Spinal cord (tissue), 10 donors: Measurements from ENCODE around the gene SARNP. TPM values are rescaled to one million over a fixed set of nuclear protein-coding genes. Genes with fewer than 3 reads are reported as not detected.

Experiments used
- DNase-seq, 6 donors: peaks; one replicate each; pipeline versions ENCODE4 v3.0.0 to v3.0.0-alpha.2; 2013 to 2015; ENCODE audit warnings: low spot score in 6 of 6, low read depth in 4 of 6
- H3K27ac ChIP-seq: one replicate; pipeline ENCODE4 v1.5.1; 2013; ENCODE audit warnings: low read depth, low read length, control low read depth
- H3K27me3 ChIP-seq: one replicate; pipeline ENCODE4 v1.6.1; 2013; ENCODE audit warnings: low read length; ENCODE audit not compliant: control insufficient read depth, insufficient read depth
- H3K36me3 ChIP-seq: one replicate; pipeline ENCODE4 v1.6.1; 2013; ENCODE audit warnings: low read length; ENCODE audit not compliant: control insufficient read depth, insufficient read depth
- H3K4me1 ChIP-seq: one replicate; pipeline ENCODE4 v1.6.1; 2013; ENCODE audit warnings: low read length; ENCODE audit not compliant: control insufficient read depth, insufficient read depth
- H3K4me3 ChIP-seq: one replicate; pipeline ENCODE4 v1.5.1; 2013; ENCODE audit warnings: low read depth, low read length, control low read depth
- H3K9me3 ChIP-seq: one replicate; pipeline ENCODE4 v1.6.1; 2013; ENCODE audit warnings: low read length; ENCODE audit not compliant: control insufficient read depth, insufficient read depth
- WGBS: methylation state at CpG from one replicate; pipeline ENCODE4 v1.1.5; 2013; ENCODE audit warnings: missing lambda C conversion rate; ENCODE audit not compliant: insufficient coverage; 5-methylcytosine and 5-hydroxymethylcytosine counted together
- polyA plus RNA-seq, 2 donors: library from polyadenylated mRNA; unstranded; fragments of 120-200 nt; gene quantifications; one replicate each; pipeline ENCODE4 v1.2.1, GENCODE V29; 2013; ENCODE audit not compliant: insufficient read length in 2 of 2
- total RNA-seq, 2 donors: library from RNA; depleted of rRNA in 1 of 2; stranded (reverse); fragments of 120-200 nt in 1 of 2; fragments of >200 nt in 1 of 2; gene quantifications; one replicate each; pipeline versions ENCODE4 v1.2.3 to v1.2.4, GENCODE V29; 2013 to 2014
- donor health status: healthy.

SARNP gene
- total and polyA plus RNA-seq, 4 donors: 52.9 to 98.1 (median 91.2) TPM

GRCh38 chr12:55729819-55730818 is 87.4 kb downstream of the SARNP start:
- Histone ChIP-seq H3K27ac (peak overlapping the region; percentile 100), H3K27me3 (no peaks in the 10 kb centered on the region), H3K4me3 (peak overlapping the region; percentile 77), H3K9me3 (no peaks in the 10 kb centered on the region), H3K36me3 (peaks cover 24% of the 10 kb centered on the region), H3K4me1 (peaks cover 48% of the 10 kb centered on the region)
- WGBS: under 1% methylated on average over 13 of the region's 19 CpGs
- DNase-seq: peak in 3 of 6 donors; percentile 60 to 95 (median 91)

GRCh38 chr12:55728939-55729818 is 88.3 kb downstream of the SARNP start, which contains the start of gene CD63:
TSS of gene CD63 (minus strand) at chr12:55729009. CDS start at chr12:55728341, 668 bp downstream.
- peaks cover 33% of the 10 kb centered on the region for H3K36me3 ChIP-seq
- peak within 1 kb of the TSS; percentile 100 for H3K27ac ChIP-seq
- H3K4me1 ChIP-seq: peaks cover 56% of the 10 kb centered on the region
- DNase-seq: peak in 4 of 6 donors; percentile 82 to 97 (median 92)
- no peaks in the 10 kb centered on the region for H3K27me3 ChIP-seq
- H3K4me3 ChIP-seq: peak within 1 kb of the TSS; percentile 82
- no peaks in the 10 kb centered on the region for H3K9me3 ChIP-seq
- under 1% methylated on average over 51 of the region's 61 CpGs for WGBS

GRCh38 chr12:55728186-55728938 is 89.2 kb downstream of the SARNP start:
- no peaks in the 10 kb centered on the region for H3K9me3 ChIP-seq
- DNase-seq: peak in 2 of 6 donors; percentile 87 to 90
- H3K36me3 ChIP-seq: peaks cover 40% of the 10 kb centered on the region
- peak overlapping the region; percentile 82 for H3K4me3 ChIP-seq
- peaks cover 61% of the 10 kb centered on the region for H3K4me1 ChIP-seq
- no peaks in the 10 kb centered on the region for H3K27me3 ChIP-seq
- H3K27ac ChIP-seq: peak overlapping the region; percentile 96
- WGBS: under 1% methylated on average over 48 of the region's 61 CpGs

- peaks cover 61% of the 10 kb centered on the region for H3K4me1 ChIP-seq
- H3K27ac ChIP-seq: peak overlapping the region; percentile 96
- H3K4me3 ChIP-seq: peak overlapping the region; percentile 82
- no peaks in the 10 kb centered on the region for H3K9me3 ChIP-seq
- H3K27me3 ChIP-seq: no peaks in the 10 kb centered on the region
- H3K36me3 ChIP-seq: peaks cover 44% of the 10 kb centered on the region
- WGBS: 8% methylated on average over 4 of the region's 9 CpGs
- DNase-seq: no peak
These were observed 89.8 kb downstream of the SARNP start for GRCh38 chr12:55727643-55728185.

DNA sequence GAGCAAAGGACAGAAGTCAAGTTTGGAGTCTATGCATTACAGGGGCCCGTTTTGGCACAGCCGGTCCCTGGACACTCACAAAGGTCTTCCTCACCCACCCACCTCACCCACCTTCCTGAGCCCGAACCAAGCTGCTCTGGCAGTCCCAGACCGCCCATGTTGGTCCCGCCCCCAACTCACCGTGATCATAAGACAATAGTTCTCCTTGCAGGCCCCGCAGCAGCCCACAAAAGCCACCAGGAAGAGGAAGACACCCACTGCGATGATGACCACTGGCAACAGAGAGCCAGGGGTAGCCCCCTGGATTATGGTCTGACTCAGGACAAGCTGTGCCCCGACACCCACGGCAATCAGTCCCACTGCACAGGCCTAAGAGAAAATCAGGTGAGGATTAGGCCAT is 90.6 kb downstream of the SARNP start:
- Histone ChIP-seq H3K27ac (no peak overlapping the region), H3K4me3 (peak overlapping the region; percentile 82), H3K4me1 (peaks cover 56% of the 10 kb centered on the region), H3K9me3 (no peaks in the 10 kb centered on the region), H3K36me3 (peaks cover 39% of the 10 kb centered on the region), H3K27me3 (no peaks in the 10 kb centered on the region)
- 55% methylated on average over 10 of the region's 10 CpGs for WGBS
- DNase-seq: no peak

GRCh38 chr12:55725556-55725955 is 92.0 kb downstream of the SARNP start:
- Histone ChIP-seq H3K4me1 (peaks cover 58% of the 10 kb centered on the region), H3K27me3 (no peaks in the 10 kb centered on the region), H3K9me3 (no peaks in the 10 kb centered on the region), H3K4me3 (no peak overlapping the region), H3K36me3 (peaks cover 48% of the 10 kb centered on the region), H3K27ac (no peak overlapping the region)
- DNase-seq: no peak
- WGBS: 85% methylated on average over 1 of the region's 3 CpGs

DNA sequence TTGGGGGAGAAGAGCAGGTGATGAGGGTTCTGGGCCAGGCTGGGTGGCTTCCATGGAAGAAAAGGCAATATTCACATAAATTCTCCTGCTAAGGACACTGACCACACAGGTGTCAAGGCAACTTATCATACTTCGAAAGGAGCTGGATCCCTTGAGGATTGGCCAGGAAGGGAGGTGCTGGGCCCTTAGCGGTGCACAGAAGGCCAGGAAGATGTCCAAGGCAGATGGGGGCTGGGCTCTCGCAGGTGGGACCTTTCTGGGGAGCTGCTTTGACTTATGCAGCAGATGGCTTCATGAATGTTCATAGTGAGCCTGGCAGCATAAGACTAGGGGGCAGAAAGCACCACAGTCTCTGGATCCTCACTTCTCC is 92.6 kb downstream of the SARNP start:
- no peak overlapping the region for H3K27ac ChIP-seq
- peaks cover 58% of the 10 kb centered on the region for H3K4me1 ChIP-seq
- WGBS: 58% methylated on average over 2 of the region's 3 CpGs
- no peaks in the 10 kb centered on the region for H3K9me3 ChIP-seq
- H3K4me3 ChIP-seq: no peak overlapping the region
- H3K36me3 ChIP-seq: peaks cover 52% of the 10 kb centered on the region
- no peaks in the 10 kb centered on the region for H3K27me3 ChIP-seq
- DNase-seq: no peak

GRCh38 chr12:55724226-55724939 is 93.1 kb downstream of the SARNP start:
- peaks cover 57% of the 10 kb centered on the region for H3K36me3 ChIP-seq

More at GRCh38 chr12:55724226-55724939, 93.1 kb downstream of the SARNP start:
- no peaks in the 10 kb centered on the region for H3K27me3 ChIP-seq
- WGBS: 72% methylated on average over 8 of the region's 11 CpGs
- H3K4me1 ChIP-seq: peaks cover 58% of the 10 kb centered on the region
- H3K27ac ChIP-seq: no peak overlapping the region
- peak in 2 of 6 donors; percentile 65 to 67 for DNase-seq
- no peaks in the 10 kb centered on the region for H3K9me3 ChIP-seq
- no peak overlapping the region for H3K4me3 ChIP-seq
